HCT116 (cell line): ENCODE results near the gene PTGR1. TPM values are rescaled to one million over a fixed set of nuclear protein-coding genes. Genes with fewer than 3 reads are reported as not detected.

Experiments used
- ATAC-seq: fragments of 200-7000 bp; cut with Tn5 transposase; 2 replicates; pipeline ENCODE4 v1.9.1; 2020; ENCODE audit warnings: mild to moderate bottlenecking, moderate library complexity
- BruUV-seq: library from RNA; stranded (reverse); fragments of 400-500 nt; replicated peaks from 2 replicates; lab custom pipeline; 2021; lab: Mats Ljungman, UMichigan
- CTCF ChIA-PET: fragments of 300-600 bp; sonication (Branson Sonifier 250); formaldehyde crosslinking; loops from one replicate; lab custom pipeline; 2021; ENCODE audit warnings: antibody characterized with exemption; lab: Charles Lee
- POLR2A ChIA-PET: fragments of 300-600, 350-600 bp; sonication (Branson Sonifier 250); formaldehyde crosslinking; loops from one replicate; lab custom pipeline; 2021; ENCODE audit warnings: antibody characterized with exemption; lab: Charles Lee
- RAD21 ChIA-PET, 2 experiments: fragments of 300-600 bp; sonication (Branson Sonifier 250); formaldehyde crosslinking; loops; one replicate each; lab custom pipeline; 2023; ENCODE audit warnings: low total read pairs in 2 of 2; ENCODE audit not compliant: uncharacterized antibody in 2 of 2, unreplicated experiment in 2 of 2, low non-redundant PET in 1 of 2; lab: Charles Lee
- DNase-seq: peaks from one replicate; pipeline ENCODE4 v3.0.0-alpha.2; 2010; ENCODE audit warnings: low read depth, low spot score
- H2AFZ ChIP-seq: fragments of 200-600 bp; shearing (Covaris generic), sonication (generic); 2 replicates; pipeline ENCODE4 v1.6.1; 2017; ENCODE audit warnings: low read depth, mixed run types, mixed read lengths, antibody characterized with exemption, low read length; ENCODE audit not compliant: poor library complexity, severe bottlenecking
- H3K27ac ChIP-seq: 2 replicates; pipeline ENCODE4 v1.5.1; 2012; ENCODE audit warnings: low read depth, low read length
- H3K27me3 ChIP-seq: fragments of 200-600 bp; sonication (generic); 2 replicates; pipeline ENCODE4 v1.6.1; 2016; ENCODE audit warnings: mixed run types, low read length, mixed read lengths; ENCODE audit not compliant: insufficient read depth
- H3K36me3 ChIP-seq, 2 experiments: fragments of 200-500 bp in 1 of 2; fragments of 200-600 bp in 1 of 2; sonication (Bioruptor generic) in 1 of 2; sonication (generic) in 1 of 2; 2 replicates each; pipeline versions ENCODE4 v1.5.1 to v1.6.1; 2014 to 2016; ENCODE audit warnings: low read length in 2 of 2, inconsistent platforms in 1 of 2, mixed read lengths in 1 of 2, mixed run types in 1 of 2; ENCODE audit not compliant: insufficient read depth in 2 of 2, control insufficient read depth in 1 of 2
- H3K4me1 ChIP-seq, 2 experiments: fragments of 200-600 bp in 1 of 2; sonication (generic) in 1 of 2; 2 replicates each; pipeline versions ENCODE4 v1.5.1 to v1.6.1; 2012 to 2017; ENCODE audit warnings: low read length in 2 of 2, inconsistent platforms in 1 of 2, mild to moderate bottlenecking in 1 of 2, mixed read lengths in 1 of 2, mixed run types in 1 of 2, moderate library complexity in 1 of 2; ENCODE audit not compliant: insufficient read depth in 2 of 2, control insufficient read depth in 1 of 2
- H3K4me2 ChIP-seq: fragments of 200-600 bp; sonication (generic); 2 replicates; pipeline ENCODE4 v1.6.1; 2017; ENCODE audit warnings: mixed run types, low read length, mixed read lengths
- H3K4me3 ChIP-seq, 2 experiments: fragments of 200-600 bp in 1 of 2; sonication (generic) in 1 of 2; replicated peaks in 1 of 2; 2 replicates each; pipeline ENCODE4 v1.5.1; 2011 to 2016; ENCODE audit warnings: low read length in 2 of 2, control low read depth in 1 of 2, low read depth in 1 of 2, mild to moderate bottlenecking in 1 of 2, mixed read lengths in 1 of 2, mixed run types in 1 of 2
- H3K79me2 ChIP-seq: fragments of 200-600 bp; sonication (generic); 2 replicates; pipeline ENCODE4 v1.6.1; 2017; ENCODE audit warnings: mild to moderate bottlenecking, mixed run types, low read length, moderate library complexity, mixed read lengths; ENCODE audit not compliant: insufficient read depth
- H3K9ac ChIP-seq: fragments of 200-600 bp; sonication (generic); 2 replicates; pipeline ENCODE4 v1.6.1; 2016; ENCODE audit warnings: low read length, mixed read lengths
- H3K9me2 ChIP-seq: fragments of 200-600 bp; sonication (generic), shearing (Covaris generic); 2 replicates; pipeline ENCODE4 v1.6.1; 2017; ENCODE audit warnings: mixed run types, mild to moderate bottlenecking, moderate library complexity; ENCODE audit not compliant: insufficient read depth
- H3K9me3 ChIP-seq, 2 experiments: fragments of 200-500 bp in 1 of 2; fragments of 200-600 bp in 1 of 2; sonication (Bioruptor generic) in 1 of 2; sonication (generic) in 1 of 2; 2 replicates each; pipeline ENCODE4 v1.6.1; 2014 to 2017; ENCODE audit warnings: low read length in 2 of 2, mixed read lengths in 2 of 2, inconsistent platforms in 1 of 2, low read depth in 1 of 2, mild to moderate bottlenecking in 1 of 2, mixed run types in 1 of 2, moderate library complexity in 1 of 2; ENCODE audit not compliant: control insufficient read depth in 1 of 2, insufficient read depth in 1 of 2
- H4K20me1 ChIP-seq: fragments of 200-600 bp; sonication (generic), shearing (Covaris generic); 2 replicates; pipeline ENCODE4 v1.6.1; 2017; ENCODE audit warnings: mixed run types, mild to moderate bottlenecking, moderate library complexity; ENCODE audit not compliant: insufficient read depth
- CBX3 ChIP-seq: IDR thresholded peaks from 2 replicates; pipeline ENCODE4 v1.6.1; 2012; ENCODE audit warnings: low read depth
- CEBPB ChIP-seq: IDR thresholded peaks from 2 replicates; pipeline ENCODE4 v1.6.1; 2012; ENCODE audit warnings: low read depth
- EGR1 ChIP-seq: IDR thresholded peaks from 2 replicates; pipeline ENCODE4 v1.6.1; 2012; ENCODE audit warnings: low read depth
- ELF1 ChIP-seq: IDR thresholded peaks from 2 replicates; pipeline ENCODE4 v1.6.1; 2012; ENCODE audit warnings: low read depth, borderline replicate concordance
- EZH2 ChIP-seq: fragments of 200-600 bp; sonication (generic); IDR thresholded peaks from 2 replicates; pipeline ENCODE4 v1.6.1; 2017; ENCODE audit warnings: antibody characterized with exemption, mixed run types
- EZH2phosphoT487 ChIP-seq: fragments of 200-600 bp; IDR thresholded peaks from 2 replicates; pipeline ENCODE4 v1.6.1; 2018; ENCODE audit warnings: antibody characterized with exemption, borderline replicate concordance
- POLR2A ChIP-seq: IDR thresholded peaks from 2 replicates; pipeline ENCODE4 v1.7.0; 2011; ENCODE audit warnings: borderline replicate concordance; ENCODE audit not compliant: insufficient read depth, insufficient read length; ENCODE audit errors: extremely low read depth
- POLR2AphosphoS5 ChIP-seq: IDR thresholded peaks from 2 replicates; pipeline ENCODE4 v1.6.1; 2011; ENCODE audit warnings: mild to moderate bottlenecking, low read depth, low read length, moderate library complexity
- RAD21 ChIP-seq: IDR thresholded peaks from 2 replicates; pipeline ENCODE4 v1.6.1; 2012; ENCODE audit warnings: low read depth, mild to moderate bottlenecking
- SP1 ChIP-seq: IDR thresholded peaks from 2 replicates; pipeline ENCODE4 v1.6.1; 2012; ENCODE audit warnings: low read depth
- ZFX ChIP-seq: fragments of 450-650 bp; IDR thresholded peaks from 2 replicates; pipeline ENCODE4 v1.6.1; 2017
- ZNF274 ChIP-seq: fragments of 200-500 bp; sonication (Bioruptor generic); IDR thresholded peaks from 2 replicates; pipeline ENCODE4 v1.6.1; 2014; ENCODE audit warnings: mild to moderate bottlenecking, low read depth, low read length, inconsistent platforms
- intact Hi-C: fragments of 100-400 bp; cut with micrococcal nuclease; formaldehyde crosslinking; loops from 2 replicates; pipeline ENCODE4 v1.10.0; 2022
- total RNA-seq: library from RNA; stranded (reverse); gene quantifications from one replicate; pipeline ENCODE4 v1.2.1, GENCODE V29; 2021; ENCODE audit not compliant: unreplicated experiment
- TF ChIP-seq, protein P1 (sequence below): IDR thresholded peaks from 2 replicates; pipeline ENCODE4 v1.6.1; 2011; ENCODE audit warnings: mild to moderate bottlenecking, low read length, moderate library complexity; ENCODE audit not compliant: insufficient replicate concordance; ENCODE audit errors: extremely low read depth
- TF ChIP-seq, protein P2 (sequence below): IDR thresholded peaks from 2 replicates; pipeline ENCODE4 v1.6.1; 2012; ENCODE audit warnings: low read depth
- TF ChIP-seq, protein P3 (sequence below): IDR thresholded peaks from 2 replicates; pipeline ENCODE4 v1.6.1; 2012
- TF ChIP-seq, protein P4 (sequence below): IDR thresholded peaks from 2 replicates; pipeline ENCODE4 v1.6.1; 2012
- TF ChIP-seq, protein P5 (sequence below), 3 experiments: fragments of 200-600 bp in 1 of 3; sonication (generic) in 1 of 3; IDR thresholded peaks in 2 of 3; conservative IDR thresholded peaks in 1 of 3; 2 replicates each; pipeline ENCODE4 v1.5.1; 2012 to 2017; ENCODE audit warnings: low read depth in 2 of 3, low read length in 2 of 3, antibody characterized with exemption in 1 of 3, borderline replicate concordance in 1 of 3, control low read depth in 1 of 3, mild to moderate bottlenecking in 1 of 3, mixed read lengths in 1 of 3, mixed run types in 1 of 3, moderate library complexity in 1 of 3; ENCODE audit not compliant: insufficient read depth in 1 of 3

PTGR1 gene
- total RNA-seq, 1 experiment from 2014 or later: 53.9 TPM

DNA sequence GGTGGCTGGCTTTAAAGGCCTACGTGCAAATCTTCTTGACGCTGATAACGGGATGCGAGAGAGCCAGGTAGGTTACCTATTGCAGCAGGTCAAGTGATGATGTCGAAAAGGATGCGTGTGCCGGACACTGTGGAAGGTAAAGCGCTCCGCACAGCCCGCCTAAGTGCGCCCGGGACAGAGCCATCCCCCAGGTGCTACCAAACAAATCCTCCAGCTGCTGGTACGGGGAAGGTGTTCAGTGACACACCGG, 31.4 kb upstream of the PTGR1 start (continued):
- TF ChIP-seq, protein P1, sequence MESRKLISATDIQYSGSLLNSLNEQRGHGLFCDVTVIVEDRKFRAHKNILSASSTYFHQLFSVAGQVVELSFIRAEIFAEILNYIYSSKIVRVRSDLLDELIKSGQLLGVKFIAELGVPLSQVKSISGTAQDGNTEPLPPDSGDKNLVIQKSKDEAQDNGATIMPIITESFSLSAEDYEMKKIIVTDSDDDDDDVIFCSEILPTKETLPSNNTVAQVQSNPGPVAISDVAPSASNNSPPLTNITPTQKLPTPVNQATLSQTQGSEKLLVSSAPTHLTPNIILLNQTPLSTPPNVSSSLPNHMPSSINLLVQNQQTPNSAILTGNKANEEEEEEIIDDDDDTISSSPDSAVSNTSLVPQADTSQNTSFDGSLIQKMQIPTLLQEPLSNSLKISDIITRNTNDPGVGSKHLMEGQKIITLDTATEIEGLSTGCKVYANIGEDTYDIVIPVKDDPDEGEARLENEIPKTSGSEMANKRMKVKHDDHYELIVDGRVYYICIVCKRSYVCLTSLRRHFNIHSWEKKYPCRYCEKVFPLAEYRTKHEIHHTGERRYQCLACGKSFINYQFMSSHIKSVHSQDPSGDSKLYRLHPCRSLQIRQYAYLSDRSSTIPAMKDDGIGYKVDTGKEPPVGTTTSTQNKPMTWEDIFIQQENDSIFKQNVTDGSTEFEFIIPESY: no peak
- TF ChIP-seq CBX3: peak; percentile 99

DNA sequence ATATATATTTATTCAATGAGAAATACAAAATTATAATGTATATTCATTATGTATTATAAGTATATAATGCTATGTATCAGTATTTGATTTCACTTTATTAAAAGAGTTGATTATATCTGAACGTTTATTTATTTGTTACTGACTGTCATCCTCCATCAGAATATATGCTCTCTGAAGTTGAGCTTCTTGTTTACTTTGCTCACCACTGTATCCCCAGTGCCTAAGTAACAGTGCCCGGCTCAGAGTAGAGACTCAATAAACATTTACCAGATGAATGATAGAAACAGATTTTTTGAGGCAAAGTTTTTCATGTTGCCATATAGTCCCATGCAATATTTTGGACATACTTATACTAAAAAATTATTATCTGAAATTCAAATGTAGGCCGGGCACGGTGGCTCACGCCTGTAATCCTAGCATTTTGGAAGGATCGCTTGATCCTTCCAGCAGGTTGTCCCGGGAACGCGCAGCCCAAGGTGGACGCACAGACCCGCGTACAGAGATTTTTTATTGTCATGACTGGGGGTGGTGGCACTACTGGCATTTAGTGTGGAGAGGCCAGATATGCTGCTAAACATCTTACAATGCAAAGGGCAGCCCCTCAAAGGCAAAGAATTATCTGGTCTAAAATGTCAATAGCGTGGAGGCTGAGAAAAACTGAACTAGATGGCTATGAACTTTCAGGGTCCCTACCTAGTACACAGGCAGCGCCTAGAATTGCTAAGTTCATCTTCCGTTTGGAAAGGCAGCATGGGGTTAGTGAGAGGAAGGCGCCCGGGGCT, 30.9 kb upstream of the PTGR1 start:
- Histone ChIP-seq H3K9me2 (no peaks in the 10 kb centered on the region), H3K4me1 (peaks cover 2 to 17% of the 10 kb centered on the region in 2 experiments; a peak in 2 of 4 replicates), H4K20me1 (peaks cover 3% of the 10 kb centered on the region; the same call in 1 of the 2 replicates), H2AFZ (peak overlapping the region; percentile 96), H3K36me3 (0 out of 4 replicates have a peak, but pooled peaks cover 0 to 6% of the 10 kb centered on the region in 2 experiments), H3K9me3 (no peaks in the 10 kb centered on the region), H3K9ac (peak overlapping the region; percentile 65), H3K79me2 (peaks cover 41% of the 10 kb centered on the region), H3K27ac (peak overlapping the region; percentile 63), H3K27me3 (no peaks in the 10 kb centered on the region), H3K4me2 (peak overlapping the region; percentile 75), H3K4me3 (peak overlapping the region; percentile 93)
- ChIA-PET RAD21 (no interaction called here), POLR2A (interaction anchor here (0.7 to 1.7 kb wide), 7 partner anchors 9 to 114 kb away, joined by 3 to 13 read pairs (median 3); no protein-coding TSS in a partner anchor), CTCF (interaction anchor here (0.9 to 1.1 kb wide), 2 partner anchors 9 to 32 kb away, joined by 5 to 8 read pairs; no protein-coding TSS in a partner anchor)
- TSS peak; percentile 93 for BruUV-seq
- DNase-seq: no peak
- peak; percentile 48 for ATAC-seq
- intact Hi-C loops: loop anchor here (5.0 to 10.0 kb wide), 2 partner anchors 444 to 702 kb away; partner anchors contain the start of gene PTBP3
- TF ChIP-seq SP1 (no peak), RAD21 (no peak), CEBPB (no peak), EZH2 (no peak), POLR2AphosphoS5 (no peak), ELF1 (no peak), POLR2A (no peak), EGR1 (no peak), ZFX (no peak), ZNF274 (no peak), EZH2phosphoT487 (no peak)
- TF ChIP-seq, protein P2, sequence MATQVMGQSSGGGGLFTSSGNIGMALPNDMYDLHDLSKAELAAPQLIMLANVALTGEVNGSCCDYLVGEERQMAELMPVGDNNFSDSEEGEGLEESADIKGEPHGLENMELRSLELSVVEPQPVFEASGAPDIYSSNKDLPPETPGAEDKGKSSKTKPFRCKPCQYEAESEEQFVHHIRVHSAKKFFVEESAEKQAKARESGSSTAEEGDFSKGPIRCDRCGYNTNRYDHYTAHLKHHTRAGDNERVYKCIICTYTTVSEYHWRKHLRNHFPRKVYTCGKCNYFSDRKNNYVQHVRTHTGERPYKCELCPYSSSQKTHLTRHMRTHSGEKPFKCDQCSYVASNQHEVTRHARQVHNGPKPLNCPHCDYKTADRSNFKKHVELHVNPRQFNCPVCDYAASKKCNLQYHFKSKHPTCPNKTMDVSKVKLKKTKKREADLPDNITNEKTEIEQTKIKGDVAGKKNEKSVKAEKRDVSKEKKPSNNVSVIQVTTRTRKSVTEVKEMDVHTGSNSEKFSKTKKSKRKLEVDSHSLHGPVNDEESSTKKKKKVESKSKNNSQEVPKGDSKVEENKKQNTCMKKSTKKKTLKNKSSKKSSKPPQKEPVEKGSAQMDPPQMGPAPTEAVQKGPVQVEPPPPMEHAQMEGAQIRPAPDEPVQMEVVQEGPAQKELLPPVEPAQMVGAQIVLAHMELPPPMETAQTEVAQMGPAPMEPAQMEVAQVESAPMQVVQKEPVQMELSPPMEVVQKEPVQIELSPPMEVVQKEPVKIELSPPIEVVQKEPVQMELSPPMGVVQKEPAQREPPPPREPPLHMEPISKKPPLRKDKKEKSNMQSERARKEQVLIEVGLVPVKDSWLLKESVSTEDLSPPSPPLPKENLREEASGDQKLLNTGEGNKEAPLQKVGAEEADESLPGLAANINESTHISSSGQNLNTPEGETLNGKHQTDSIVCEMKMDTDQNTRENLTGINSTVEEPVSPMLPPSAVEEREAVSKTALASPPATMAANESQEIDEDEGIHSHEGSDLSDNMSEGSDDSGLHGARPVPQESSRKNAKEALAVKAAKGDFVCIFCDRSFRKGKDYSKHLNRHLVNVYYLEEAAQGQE: no peak
- TF ChIP-seq, protein P3, sequence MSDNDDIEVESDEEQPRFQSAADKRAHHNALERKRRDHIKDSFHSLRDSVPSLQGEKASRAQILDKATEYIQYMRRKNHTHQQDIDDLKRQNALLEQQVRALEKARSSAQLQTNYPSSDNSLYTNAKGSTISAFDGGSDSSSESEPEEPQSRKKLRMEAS: no peak
- TF ChIP-seq, protein P4, sequence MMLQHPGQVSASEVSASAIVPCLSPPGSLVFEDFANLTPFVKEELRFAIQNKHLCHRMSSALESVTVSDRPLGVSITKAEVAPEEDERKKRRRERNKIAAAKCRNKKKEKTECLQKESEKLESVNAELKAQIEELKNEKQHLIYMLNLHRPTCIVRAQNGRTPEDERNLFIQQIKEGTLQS: no peak
- TF ChIP-seq, protein P5, sequence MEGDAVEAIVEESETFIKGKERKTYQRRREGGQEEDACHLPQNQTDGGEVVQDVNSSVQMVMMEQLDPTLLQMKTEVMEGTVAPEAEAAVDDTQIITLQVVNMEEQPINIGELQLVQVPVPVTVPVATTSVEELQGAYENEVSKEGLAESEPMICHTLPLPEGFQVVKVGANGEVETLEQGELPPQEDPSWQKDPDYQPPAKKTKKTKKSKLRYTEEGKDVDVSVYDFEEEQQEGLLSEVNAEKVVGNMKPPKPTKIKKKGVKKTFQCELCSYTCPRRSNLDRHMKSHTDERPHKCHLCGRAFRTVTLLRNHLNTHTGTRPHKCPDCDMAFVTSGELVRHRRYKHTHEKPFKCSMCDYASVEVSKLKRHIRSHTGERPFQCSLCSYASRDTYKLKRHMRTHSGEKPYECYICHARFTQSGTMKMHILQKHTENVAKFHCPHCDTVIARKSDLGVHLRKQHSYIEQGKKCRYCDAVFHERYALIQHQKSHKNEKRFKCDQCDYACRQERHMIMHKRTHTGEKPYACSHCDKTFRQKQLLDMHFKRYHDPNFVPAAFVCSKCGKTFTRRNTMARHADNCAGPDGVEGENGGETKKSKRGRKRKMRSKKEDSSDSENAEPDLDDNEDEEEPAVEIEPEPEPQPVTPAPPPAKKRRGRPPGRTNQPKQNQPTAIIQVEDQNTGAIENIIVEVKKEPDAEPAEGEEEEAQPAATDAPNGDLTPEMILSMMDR (IDR thresholded peaks at IDR 0.05 in 2 of 3, conservative IDR thresholded peaks at IDR 0.05 in 1 of 3; ENCODE audit: borderline replicate concordance in 1 of 3, insufficient read depth in 1 of 3, low read depth in 2 of 3, low read length in 2 of 3): no peak
